Body of pancreas (tissue), 4 donors: ENCODE results near the gene VEGFB. TPM values are rescaled to one million over a fixed set of nuclear protein-coding genes. Genes with fewer than 3 reads are reported as not detected.

Experiments
- ATAC-seq: fragments of 150-250 bp; one replicate; pipeline ENCODE4 v1.9.1; 2016
- DNase-seq, 4 donors: peaks; one replicate each; pipeline ENCODE4 v3.0.0-alpha.2; 2019
- H3K27ac ChIP-seq, 4 donors: fragments of 200-600 bp; sonication (generic); 1 replicate in 3 of 4; 2 replicates in 1 of 4; pipeline versions ENCODE4 v1.5.1 to v1.6.1; 2016 to 2019; ENCODE audit warnings: mild to moderate bottlenecking in 1 of 4, mixed read lengths in 1 of 4, moderate library complexity in 1 of 4
- H3K27me3 ChIP-seq, 2 donors: fragments of 200-600 bp; sonication (generic); one replicate each; pipeline ENCODE4 v1.6.0; 2016; ENCODE audit warnings: mild to moderate bottlenecking in 1 of 2
- H3K36me3 ChIP-seq, 2 donors: fragments of 200-600 bp; sonication (generic); replicated peaks in 1 of 2; 2 replicates each; pipeline ENCODE4 v1.5.1; 2016; ENCODE audit warnings: low read depth in 2 of 2; ENCODE audit not compliant: insufficient read depth in 1 of 2
- H3K4me1 ChIP-seq: fragments of 200-600 bp; sonication (generic); one replicate; pipeline ENCODE4 v1.6.0; 2016
- H3K4me3 ChIP-seq, 2 donors: fragments of 200-600 bp; sonication (generic); 1 replicate in 1 of 2; 2 replicates in 1 of 2; pipeline ENCODE4 v1.5.1; 2016 to 2019
- H3K9me3 ChIP-seq, 3 donors: fragments of 200-600 bp; sonication (generic); 1 replicate in 2 of 3; 2 replicates in 1 of 3; pipeline ENCODE4 v1.5.1; 2016
- POLR2A ChIP-seq, 3 donors: fragments of 450-650 bp; IDR thresholded peaks; one replicate each; pipeline ENCODE4 v1.6.1; 2016; ENCODE audit warnings: antibody characterized with exemption in 3 of 3, mild to moderate bottlenecking in 2 of 3
- WGBS, 2 donors: methylation state at CpG; one replicate each; pipeline ENCODE4 v1.1.5; 2017; 5-methylcytosine and 5-hydroxymethylcytosine counted together
- intact Hi-C: fragments of 100-400 bp; cut with DNase I; formaldehyde crosslinking; loops from one replicate; pipeline ENCODE4 v1.15.1; 2023
- total RNA-seq, 2 donors: library from RNA; depleted of rRNA; stranded (reverse); fragments of >200 nt; gene quantifications; one replicate each; pipeline ENCODE4 v1.1.0, GENCODE V29; 2016
- TF ChIP-seq, protein P1 (sequence below), 7 experiments: fragments of 450-650 bp in 4 of 7; fragments of 200-600 bp in 3 of 7; sonication (generic) in 3 of 7; IDR thresholded peaks; one replicate each; pipeline ENCODE4 v1.5.1; 2016 to 2019; ENCODE audit warnings: antibody characterized with exemption in 7 of 7

VEGFB gene
- total RNA-seq, 2 donors from 2014 or later = 32.4 to 108 TPM

DNA sequence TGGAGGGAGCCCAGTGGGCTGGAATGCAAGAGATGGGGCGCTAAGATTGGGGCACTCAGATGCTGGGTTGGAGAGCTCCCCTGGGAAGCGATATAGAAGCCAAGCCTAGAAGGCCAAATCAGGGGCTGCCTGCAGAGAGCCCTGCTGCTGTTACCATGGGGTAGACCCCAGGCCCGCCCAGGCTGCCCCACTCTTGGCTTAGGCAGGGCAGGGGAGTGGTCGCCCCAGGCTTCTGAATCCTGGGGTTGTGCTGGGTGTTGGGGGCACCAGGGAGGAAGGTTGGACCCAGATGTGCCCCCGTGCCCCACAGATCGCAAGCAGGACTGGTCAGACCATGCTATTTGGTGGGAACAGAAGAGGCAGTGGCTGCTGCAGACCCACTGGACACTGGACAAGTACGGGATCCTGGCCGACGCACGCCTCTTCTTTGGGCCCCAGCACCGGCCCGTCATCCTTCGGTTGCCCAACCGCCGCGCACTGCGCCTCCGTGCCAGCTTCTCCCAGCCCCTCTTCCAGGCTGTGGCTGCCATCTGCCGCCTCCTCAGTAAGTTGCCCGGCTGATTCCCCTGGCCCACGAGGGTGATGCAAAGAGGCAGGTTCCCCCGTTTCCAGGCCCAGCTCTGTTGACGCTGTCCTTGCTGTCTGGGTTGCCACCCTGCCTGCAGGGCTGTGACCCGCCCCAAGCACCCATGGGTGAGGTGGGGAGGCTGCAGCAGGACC is 23.9 kb upstream of the VEGFB start:
- Histone ChIP-seq H3K36me3 (no peaks in the 10 kb centered on the region), H3K27ac (no peak overlapping the region), H3K9me3 (no peaks in the 10 kb centered on the region), H3K27me3 (no peaks in the 10 kb centered on the region), H3K4me1 (no peaks in the 10 kb centered on the region), H3K4me3 (no peak overlapping the region)
- DNase-seq = no peak
- TF ChIP-seq, protein P1, sequence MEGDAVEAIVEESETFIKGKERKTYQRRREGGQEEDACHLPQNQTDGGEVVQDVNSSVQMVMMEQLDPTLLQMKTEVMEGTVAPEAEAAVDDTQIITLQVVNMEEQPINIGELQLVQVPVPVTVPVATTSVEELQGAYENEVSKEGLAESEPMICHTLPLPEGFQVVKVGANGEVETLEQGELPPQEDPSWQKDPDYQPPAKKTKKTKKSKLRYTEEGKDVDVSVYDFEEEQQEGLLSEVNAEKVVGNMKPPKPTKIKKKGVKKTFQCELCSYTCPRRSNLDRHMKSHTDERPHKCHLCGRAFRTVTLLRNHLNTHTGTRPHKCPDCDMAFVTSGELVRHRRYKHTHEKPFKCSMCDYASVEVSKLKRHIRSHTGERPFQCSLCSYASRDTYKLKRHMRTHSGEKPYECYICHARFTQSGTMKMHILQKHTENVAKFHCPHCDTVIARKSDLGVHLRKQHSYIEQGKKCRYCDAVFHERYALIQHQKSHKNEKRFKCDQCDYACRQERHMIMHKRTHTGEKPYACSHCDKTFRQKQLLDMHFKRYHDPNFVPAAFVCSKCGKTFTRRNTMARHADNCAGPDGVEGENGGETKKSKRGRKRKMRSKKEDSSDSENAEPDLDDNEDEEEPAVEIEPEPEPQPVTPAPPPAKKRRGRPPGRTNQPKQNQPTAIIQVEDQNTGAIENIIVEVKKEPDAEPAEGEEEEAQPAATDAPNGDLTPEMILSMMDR (IDR thresholded peaks at IDR 0.05) = no peak
- no peak for TF ChIP-seq POLR2A (IDR thresholded peaks at IDR 0.05)
- 90 to 94% methylated on average over 6 to 24 of the region's 24 CpGs for WGBS, 2 donors
- intact Hi-C loops = no loop called here
- ATAC-seq = no peak

DNA sequence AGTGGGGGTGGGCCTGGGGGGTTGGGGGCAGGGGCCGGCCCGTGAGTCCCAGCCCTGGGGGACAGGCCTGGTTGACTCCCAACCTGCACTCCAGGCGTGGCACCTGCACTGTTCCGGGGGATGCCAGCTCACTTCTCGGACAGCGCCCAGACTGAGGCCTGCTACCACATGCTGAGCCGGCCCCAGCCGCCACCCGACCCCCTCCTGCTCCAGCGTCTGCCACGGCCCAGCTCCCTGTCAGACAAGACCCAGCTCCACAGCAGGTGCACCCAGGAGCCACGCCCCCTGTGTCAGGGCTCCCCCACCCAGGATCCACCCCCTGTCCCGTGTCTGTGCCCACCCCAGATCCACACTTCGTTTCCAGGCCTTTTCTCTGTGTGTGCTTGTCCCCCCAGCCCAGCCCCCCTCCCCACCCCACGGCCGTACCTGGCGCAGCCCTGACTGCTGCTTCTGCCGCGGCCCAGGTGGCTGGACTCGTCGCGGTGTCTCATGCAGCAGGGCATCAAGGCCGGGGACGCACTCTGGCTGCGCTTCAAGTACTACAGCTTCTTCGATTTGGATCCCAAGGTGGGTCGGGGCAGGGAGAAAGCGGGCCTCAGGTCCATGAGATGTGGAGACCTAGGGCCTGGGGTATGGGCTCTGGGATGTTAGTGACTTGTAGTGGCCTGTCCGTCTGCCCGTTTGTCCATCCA is 23.1 kb upstream of the VEGFB start:
- no peak overlapping the region for H3K4me3 ChIP-seq
- H3K27me3 ChIP-seq = no peaks in the 10 kb centered on the region
- 84 to 89% methylated on average over 7 to 26 of the region's 30 CpGs for WGBS, 2 donors
- no peaks in the 10 kb centered on the region for H3K4me1 ChIP-seq
- no peak overlapping the region for H3K27ac ChIP-seq
- H3K9me3 ChIP-seq = no peaks in the 10 kb centered on the region
- ATAC-seq (no peak), DNase-seq (no peak)
- intact Hi-C loops = no loop called here
- H3K36me3 ChIP-seq = no peaks in the 10 kb centered on the region
- TF ChIP-seq POLR2A (IDR thresholded peaks at IDR 0.05) = no peak
- TF ChIP-seq, protein P1 (IDR thresholded peaks at IDR 0.05) = no peak

DNA sequence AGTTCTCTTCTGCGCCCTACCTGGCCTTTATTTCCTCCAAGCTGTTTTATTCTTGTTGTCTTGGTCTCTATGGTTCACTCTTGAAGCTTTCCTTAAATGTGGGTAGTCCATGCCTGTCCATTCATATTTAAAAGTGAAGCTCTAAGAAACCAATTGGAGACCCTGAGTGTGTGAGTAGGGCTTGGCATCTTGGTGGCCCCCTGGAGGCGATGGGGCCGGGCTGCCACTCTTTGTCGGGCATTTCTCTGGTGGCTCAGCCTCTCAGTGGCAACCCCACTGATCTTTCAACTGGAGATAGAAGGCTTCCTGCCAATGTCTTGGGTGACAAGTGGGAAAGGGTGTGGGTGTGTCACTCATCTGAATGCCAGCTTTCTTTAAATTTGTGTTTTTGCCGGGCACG is 17.5 kb upstream of the VEGFB start:
- 92 to 94% methylated on average over 6 of the region's 6 CpGs for WGBS, 2 donors
- intact Hi-C loops = no loop called here
- Histone ChIP-seq H3K4me3 (no peak overlapping the region), H3K27me3 (no peaks in the 10 kb centered on the region), H3K9me3 (no peaks in the 10 kb centered on the region), H3K27ac (no peak overlapping the region), H3K36me3 (no peaks in the 10 kb centered on the region), H3K4me1 (peaks cover 16% of the 10 kb centered on the region)
- DNase-seq (no peak), ATAC-seq (no peak)
- no peak for TF ChIP-seq POLR2A (IDR thresholded peaks at IDR 0.05)

DNA sequence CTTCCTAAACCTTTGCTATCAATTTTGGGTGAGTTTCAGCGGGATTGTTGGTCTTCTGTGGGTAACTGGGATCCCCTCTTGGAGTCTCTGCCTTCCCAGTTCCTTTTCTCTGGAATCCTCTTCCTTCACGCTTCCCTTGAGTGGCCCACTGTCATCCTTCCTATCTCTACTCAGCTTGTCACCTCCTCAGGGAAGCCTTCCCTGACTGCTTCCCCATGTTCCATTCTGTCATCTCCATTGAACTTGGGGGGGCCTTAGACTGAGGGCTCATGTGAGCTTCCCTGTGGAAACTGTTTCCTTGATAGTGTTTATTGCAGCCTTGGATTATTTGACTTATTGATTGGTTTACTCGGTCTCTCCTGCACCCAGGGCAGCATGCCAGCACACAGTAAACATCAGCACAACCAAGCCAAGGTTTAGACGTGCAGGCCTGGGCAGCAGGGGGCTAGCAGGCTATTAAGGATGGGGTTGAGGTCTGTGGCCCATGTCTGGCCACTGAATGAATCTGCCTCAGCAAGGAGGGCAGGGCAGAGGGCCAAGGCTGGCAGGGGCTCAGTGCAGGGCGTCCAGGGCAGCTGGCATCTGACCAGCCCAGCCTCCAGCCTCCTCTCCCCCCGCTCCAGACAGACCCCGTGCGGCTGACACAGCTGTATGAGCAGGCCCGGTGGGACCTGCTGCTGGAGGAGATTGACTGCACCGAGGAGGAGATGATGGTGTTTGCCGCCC is 15.6 kb upstream of the VEGFB start:
- 31 to 33% methylated on average over 9 to 11 of the region's 11 CpGs for WGBS, 2 donors

DNA sequence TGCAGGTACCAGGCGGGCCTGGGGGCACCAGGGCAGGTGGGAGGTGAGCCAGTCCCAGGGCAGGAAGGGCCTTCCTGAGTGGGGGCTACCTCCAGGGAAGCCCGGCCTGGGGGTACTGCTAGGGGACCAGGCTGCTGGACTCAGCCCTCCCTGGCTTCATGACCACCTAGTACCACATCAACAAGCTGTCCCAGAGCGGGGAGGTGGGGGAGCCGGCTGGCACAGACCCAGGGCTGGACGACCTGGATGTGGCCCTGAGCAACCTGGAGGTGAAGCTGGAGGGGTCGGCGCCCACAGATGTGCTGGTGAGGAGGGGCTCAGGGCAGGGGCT is 15.1 kb upstream of the VEGFB start:
- TF ChIP-seq, protein P1 (IDR thresholded peaks at IDR 0.05) = no peak
- TF ChIP-seq POLR2A (IDR thresholded peaks at IDR 0.05) = no peak

More for the DNA sequence above, 15.6 kb upstream of the VEGFB start:
- intact Hi-C loops = no loop called here
- no peaks in the 10 kb centered on the region for H3K36me3 ChIP-seq
- no peaks in the 10 kb centered on the region for H3K27me3 ChIP-seq
- no peaks in the 10 kb centered on the region for H3K9me3 ChIP-seq
- H3K4me3 ChIP-seq = no peak overlapping the region
- peak; percentile 81 to 92 (median 88) for DNase-seq
- H3K4me1 ChIP-seq = peaks cover 28% of the 10 kb centered on the region
- TF ChIP-seq, protein P1 (IDR thresholded peaks at IDR 0.05) = no peak
- no peak for TF ChIP-seq POLR2A (IDR thresholded peaks at IDR 0.05)
- ATAC-seq = peak; percentile 81
- peak overlapping the region in 3 of 4 donors; percentile 42 to 61 (median 55) for H3K27ac ChIP-seq

More for the DNA sequence above, 15.1 kb upstream of the VEGFB start:
- 44 to 93% methylated on average over 3 to 5 of the region's 7 CpGs for WGBS, 2 donors
- Histone ChIP-seq H3K4me3 (no peak overlapping the region), H3K36me3 (no peaks in the 10 kb centered on the region), H3K27ac (peak overlapping the region in 3 of 4 donors; percentile 42 to 61 (median 55)), H3K27me3 (no peaks in the 10 kb centered on the region), H3K9me3 (no peaks in the 10 kb centered on the region), H3K4me1 (peaks cover 28% of the 10 kb centered on the region)
- no peak for DNase-seq
- ATAC-seq = no peak
- intact Hi-C loops = no loop called here
